Activated CD8-positive, alpha-beta memory T cell treated with anti-CD3 and anti-CD28 coated beads, Interleukin-2, amount 10 ng/mL, durations not matched to agents 7 days and 5 days (primary cell): Measurements from ENCODE around the gene INAFM1. TPM values are rescaled to one million over a fixed set of nuclear protein-coding genes. Genes with fewer than 3 reads are reported as not detected.

Source experiments
- ATAC-seq: fragments of 150-1000 bp; cut with Tn5 transposase; one replicate; pipeline ENCODE4 v1.10.0; 2021; ENCODE audit warnings: moderate library complexity
- CTCF ChIA-PET: fragments of 350-600 bp; sonication (Branson Sonifier 250); formaldehyde crosslinking; loops from one replicate; lab custom pipeline; 2021; ENCODE audit warnings: antibody characterized with exemption; lab: Charles Lee
- DNase-seq: peaks from one replicate; pipeline ENCODE4 v3.0.0-alpha.2; 2020
- H3K27ac Mint-ChIP-seq: one replicate; pipeline ENCODE4 v1.8.0; 2021; ENCODE audit warnings: mild to moderate bottlenecking, mixed read lengths
- H3K27me3 Mint-ChIP-seq: one replicate; pipeline ENCODE4 v1.8.0; 2021; ENCODE audit warnings: mixed read lengths
- H3K36me3 Mint-ChIP-seq: one replicate; pipeline ENCODE4 v1.8.0; 2021; ENCODE audit warnings: mild to moderate bottlenecking, mixed read lengths
- H3K4me1 Mint-ChIP-seq: one replicate; pipeline ENCODE4 v1.8.0; 2021; ENCODE audit warnings: mixed read lengths
- H3K4me3 Mint-ChIP-seq: one replicate; pipeline ENCODE4 v1.8.0; 2021; ENCODE audit warnings: mild to moderate bottlenecking, moderate library complexity, mixed read lengths
- H3K9me3 Mint-ChIP-seq: one replicate; pipeline ENCODE4 v1.8.0; 2022; ENCODE audit warnings: low read depth, mixed read lengths
- total RNA-seq, 2 experiments: library from RNA; stranded (reverse); gene quantifications; one replicate each; pipeline ENCODE4 v1.2.3, GENCODE V29; 2021

INAFM1 gene
- total RNA-seq, 2 experiments from 2014 or later, result 7.6 to 14.5 TPM

DNA sequence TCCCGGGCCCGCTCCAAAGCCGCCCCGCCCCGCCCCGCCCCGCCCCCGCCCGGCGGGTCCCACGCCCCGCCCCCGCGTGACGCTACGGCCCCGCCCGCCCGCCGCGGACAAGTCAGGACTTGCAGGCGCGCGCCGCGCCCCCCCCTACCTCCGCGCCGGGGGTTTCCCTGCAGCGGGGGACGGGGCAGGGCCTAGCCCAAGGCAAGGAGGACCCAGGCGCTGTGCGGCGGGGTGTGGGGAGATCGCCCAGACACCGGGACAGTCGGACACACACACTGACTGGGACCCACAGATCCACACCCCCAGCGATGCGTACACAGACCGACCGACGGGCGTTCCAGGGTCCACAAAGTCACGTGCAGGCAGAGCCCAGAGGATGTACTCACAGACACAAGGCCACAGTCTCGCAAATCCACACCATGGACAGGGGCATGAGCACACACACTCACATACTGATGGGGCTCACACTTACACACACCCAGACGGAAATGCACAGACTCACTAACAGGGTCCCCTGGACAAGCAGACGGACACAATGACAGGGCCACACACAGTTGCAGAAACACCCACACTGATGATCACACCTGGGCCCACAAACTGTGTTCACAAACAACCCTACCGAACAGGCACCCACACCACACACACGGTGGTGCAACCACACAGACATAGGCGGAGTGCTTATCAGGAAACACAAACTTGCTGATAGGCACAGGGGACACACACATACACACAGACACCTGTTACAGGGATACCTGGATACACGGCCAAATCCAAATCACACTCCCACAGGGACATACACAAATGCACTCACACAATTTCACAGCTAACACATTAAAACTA is 43.2 kb upstream of the INAFM1 start:
- Mint-ChIP-seq H3K4me3 (peak overlapping the region; percentile 71), H3K27me3 (peaks cover 8% of the 10 kb centered on the region), H3K4me1 (peaks cover 27% of the 10 kb centered on the region), H3K27ac (peak overlapping the region; percentile 80), H3K9me3 (no peaks in the 10 kb centered on the region), H3K36me3 (no peaks in the 10 kb centered on the region)
- peak; percentile 60 for ATAC-seq
- DNase-seq, result peak; percentile 94
- CTCF ChIA-PET, result interaction anchor here (1.2 to 4.7 kb wide), 3 partner anchors 9 to 21 kb away, joined by 5 to 61 read pairs (median 17); no protein-coding TSS in a partner anchor

DNA sequence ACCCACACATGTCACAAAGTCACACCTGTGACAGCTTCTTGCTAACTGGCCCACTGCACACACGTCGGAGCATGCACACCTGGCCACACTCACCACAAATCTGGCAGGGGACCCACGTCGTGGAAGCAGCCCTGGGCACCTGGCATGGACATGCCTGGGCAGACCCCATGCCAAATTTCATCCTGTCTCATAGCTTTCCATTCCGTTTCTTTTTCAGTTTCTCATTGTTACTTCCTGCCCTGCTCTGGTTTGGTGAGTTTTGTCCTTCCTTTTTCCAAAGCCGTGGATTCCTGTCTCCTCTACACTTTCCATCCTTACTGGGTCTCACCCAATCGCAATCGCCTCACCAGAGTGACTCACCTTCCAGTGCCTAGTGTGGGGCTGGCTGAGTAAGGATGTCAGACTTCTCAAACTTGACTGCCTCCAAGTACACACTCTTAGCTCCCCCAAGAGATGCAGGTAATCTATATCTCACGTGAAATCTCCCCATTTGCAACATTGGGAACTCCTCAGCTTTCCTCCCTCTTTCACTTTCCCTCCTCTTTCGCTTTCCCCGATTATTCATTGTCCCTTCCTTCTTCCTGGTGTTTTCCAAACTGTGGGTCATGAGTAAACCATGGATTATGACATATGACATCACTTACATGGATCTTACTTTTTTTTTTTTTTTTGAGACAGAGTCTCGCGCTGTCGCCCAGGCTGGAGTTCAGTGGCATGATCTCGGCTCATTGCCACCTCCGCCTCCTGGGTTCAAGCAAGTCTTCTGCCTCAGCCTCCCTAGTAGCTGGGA is 42.1 kb upstream of the INAFM1 start:
- CTCF ChIA-PET, result interaction anchor here (0.7 to 4.7 kb wide), 4 partner anchors 8 to 22 kb away, joined by 3 to 61 read pairs (median 11); no protein-coding TSS in a partner anchor
- Mint-ChIP-seq H3K4me3 (peak overlapping the region; percentile 71), H3K27me3 (peaks cover 8% of the 10 kb centered on the region), H3K4me1 (peaks cover 19% of the 10 kb centered on the region), H3K36me3 (no peaks in the 10 kb centered on the region), H3K27ac (peak overlapping the region; percentile 80), H3K9me3 (no peaks in the 10 kb centered on the region)
- no peak for DNase-seq
- ATAC-seq, result no peak

DNA sequence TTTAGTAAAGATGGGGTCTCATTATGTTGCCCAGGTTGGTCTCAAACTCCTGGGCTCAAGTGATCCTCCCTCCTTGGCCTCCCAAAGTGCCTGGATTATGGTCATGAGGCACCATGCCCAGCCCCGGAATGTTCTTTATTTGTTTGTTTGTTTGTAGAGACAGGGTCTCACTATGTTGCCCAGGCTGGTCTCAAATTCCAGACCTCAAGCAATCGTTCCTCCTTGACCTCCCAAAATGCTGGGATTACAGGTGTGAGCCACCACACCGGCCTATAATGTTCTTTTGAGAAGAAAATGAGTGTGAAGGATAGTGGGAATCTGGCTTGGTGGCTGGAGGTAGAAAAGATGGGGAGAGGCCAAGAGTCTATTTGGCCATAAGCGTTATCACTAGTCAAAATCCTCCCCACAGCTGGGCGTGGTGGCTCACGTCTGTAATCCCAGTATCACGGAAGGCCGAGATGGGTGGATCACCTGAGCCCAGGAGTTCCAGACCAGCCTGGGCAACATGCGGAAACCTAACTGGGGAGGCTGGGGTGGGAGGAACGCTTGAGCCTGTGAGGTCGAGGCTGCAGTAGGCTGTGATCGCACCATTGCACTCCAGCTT is 38.5 kb upstream of the INAFM1 start:
- no peaks in the 10 kb centered on the region for H3K36me3 Mint-ChIP-seq
- H3K4me1 Mint-ChIP-seq, result peaks cover 33% of the 10 kb centered on the region
- DNase-seq, result no peak
- ATAC-seq, result no peak
- H3K4me3 Mint-ChIP-seq, result no peak overlapping the region
- peaks cover 11% of the 10 kb centered on the region for H3K27me3 Mint-ChIP-seq
- H3K27ac Mint-ChIP-seq, result no peak overlapping the region
- H3K9me3 Mint-ChIP-seq, result no peaks in the 10 kb centered on the region
- CTCF ChIA-PET, result interaction anchor here (3.7 to 4.7 kb wide), 2 partner anchors 8 to 11 kb away, joined by 16 to 61 read pairs; no protein-coding TSS in a partner anchor

DNA sequence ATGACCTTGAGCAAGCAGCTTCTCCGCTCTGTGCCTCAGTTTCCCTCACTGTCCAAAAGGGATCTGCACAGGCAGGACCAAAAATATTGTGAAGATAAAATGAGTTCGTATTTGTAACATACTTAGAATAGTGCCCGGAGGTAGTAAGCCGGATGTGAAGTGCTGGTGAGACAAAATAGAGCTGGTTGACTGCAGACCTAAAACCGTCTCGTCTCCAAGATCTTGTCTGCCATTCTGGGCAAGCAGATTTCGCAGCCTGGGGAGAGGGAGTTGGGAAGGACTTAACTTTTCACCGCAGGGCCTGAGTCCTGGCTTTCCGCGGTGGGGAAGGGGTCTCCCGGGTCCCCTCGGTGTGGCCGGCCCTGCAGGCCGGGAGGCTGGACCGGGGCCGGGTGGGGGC is 35.5 kb upstream of the INAFM1 start:
- H3K27me3 Mint-ChIP-seq, result peaks cover 11% of the 10 kb centered on the region
- H3K27ac Mint-ChIP-seq, result no peak overlapping the region
- CTCF ChIA-PET, result interaction anchor here (0.7 to 3.7 kb wide), 7 partner anchors 9 to 226 kb away, joined by 3 to 27 read pairs (median 5); no protein-coding TSS in a partner anchor

DNA sequence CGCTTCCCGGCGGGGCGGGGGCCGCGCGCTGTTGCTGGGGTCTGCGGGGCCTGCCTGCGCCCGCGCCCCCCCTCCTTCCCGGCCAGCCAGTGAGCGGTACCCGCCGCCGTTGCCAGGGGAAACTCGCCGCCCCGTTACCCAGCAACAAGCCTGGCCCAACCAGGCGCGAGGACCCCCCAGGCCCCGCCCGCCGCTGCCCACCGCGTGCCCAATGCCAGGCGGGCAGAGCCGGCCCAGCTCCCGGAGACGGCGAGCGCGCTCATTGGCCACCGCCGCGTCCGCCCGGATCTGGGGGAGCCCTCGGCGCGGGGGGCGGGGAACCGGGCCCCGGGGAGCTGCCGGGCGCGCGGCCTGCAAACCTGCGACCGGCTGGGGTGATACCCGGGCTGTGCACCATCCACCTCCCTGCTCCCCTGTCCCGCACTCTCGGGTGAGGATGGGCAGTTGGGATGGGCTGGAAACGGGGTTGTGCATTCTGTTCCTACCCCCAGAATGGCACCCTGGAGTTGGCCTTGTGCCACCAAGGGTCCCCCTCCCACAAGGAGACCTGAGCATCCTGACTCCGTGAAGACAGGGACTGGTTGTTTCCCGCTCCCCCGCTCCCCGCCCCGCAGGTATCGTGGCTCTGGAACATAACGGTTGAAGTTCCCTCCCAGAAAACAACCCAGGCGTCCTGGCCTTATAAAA is 34.9 kb upstream of the INAFM1 start:
- peaks cover 30% of the 10 kb centered on the region for H3K4me1 Mint-ChIP-seq
- no peak overlapping the region for H3K4me3 Mint-ChIP-seq
- CTCF ChIA-PET, result interaction anchor here (0.7 to 3.7 kb wide), 8 partner anchors 7 to 227 kb away, joined by 3 to 27 read pairs (median 5); no protein-coding TSS in a partner anchor
- DNase-seq (peak; percentile 73), ATAC-seq (peak; percentile 31)
- H3K9me3 Mint-ChIP-seq, result no peaks in the 10 kb centered on the region
- H3K27me3 Mint-ChIP-seq, result peaks cover 11% of the 10 kb centered on the region
- H3K36me3 Mint-ChIP-seq, result no peaks in the 10 kb centered on the region
- H3K27ac Mint-ChIP-seq, result no peak overlapping the region

More for the DNA sequence above, 35.5 kb upstream of the INAFM1 start:
- DNase-seq (no peak), ATAC-seq (no peak)
- Mint-ChIP-seq H3K4me1 (peaks cover 25% of the 10 kb centered on the region), H3K36me3 (no peaks in the 10 kb centered on the region), H3K9me3 (no peaks in the 10 kb centered on the region), H3K4me3 (peak overlapping the region; percentile 64)

DNA sequence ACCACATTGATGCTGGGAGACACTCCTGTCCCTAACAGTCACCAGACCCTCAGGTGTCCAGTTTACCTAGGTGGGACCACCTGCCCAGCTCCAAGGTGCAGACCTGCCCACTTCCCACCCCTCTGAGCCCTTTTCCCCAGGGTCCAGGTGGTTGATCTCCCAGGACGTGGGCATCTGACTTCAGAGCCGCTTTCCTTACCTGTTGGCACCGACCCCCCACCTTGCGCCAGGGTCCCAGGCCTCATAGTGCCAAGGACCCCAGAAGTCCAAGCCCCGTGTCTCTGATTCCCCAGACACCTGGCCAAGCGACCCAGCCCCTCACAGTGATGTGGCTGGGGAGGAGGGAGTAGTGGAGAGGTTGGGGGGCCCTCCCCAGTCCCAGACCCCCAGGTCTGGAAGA is 34.1 kb upstream of the INAFM1 start:
- H3K27me3 Mint-ChIP-seq, result peaks cover 8% of the 10 kb centered on the region
- DNase-seq, result no peak
- ATAC-seq, result no peak
- H3K4me1 Mint-ChIP-seq, result peaks cover 37% of the 10 kb centered on the region
- CTCF ChIA-PET, result interaction anchor here (1.5 to 3.3 kb wide), 2 partner anchors 8 to 29 kb away, joined by 5 to 27 read pairs; no protein-coding TSS in a partner anchor
- no peak overlapping the region for H3K27ac Mint-ChIP-seq
- H3K4me3 Mint-ChIP-seq, result no peak overlapping the region
- no peaks in the 10 kb centered on the region for H3K36me3 Mint-ChIP-seq
- H3K9me3 Mint-ChIP-seq, result no peaks in the 10 kb centered on the region

DNA sequence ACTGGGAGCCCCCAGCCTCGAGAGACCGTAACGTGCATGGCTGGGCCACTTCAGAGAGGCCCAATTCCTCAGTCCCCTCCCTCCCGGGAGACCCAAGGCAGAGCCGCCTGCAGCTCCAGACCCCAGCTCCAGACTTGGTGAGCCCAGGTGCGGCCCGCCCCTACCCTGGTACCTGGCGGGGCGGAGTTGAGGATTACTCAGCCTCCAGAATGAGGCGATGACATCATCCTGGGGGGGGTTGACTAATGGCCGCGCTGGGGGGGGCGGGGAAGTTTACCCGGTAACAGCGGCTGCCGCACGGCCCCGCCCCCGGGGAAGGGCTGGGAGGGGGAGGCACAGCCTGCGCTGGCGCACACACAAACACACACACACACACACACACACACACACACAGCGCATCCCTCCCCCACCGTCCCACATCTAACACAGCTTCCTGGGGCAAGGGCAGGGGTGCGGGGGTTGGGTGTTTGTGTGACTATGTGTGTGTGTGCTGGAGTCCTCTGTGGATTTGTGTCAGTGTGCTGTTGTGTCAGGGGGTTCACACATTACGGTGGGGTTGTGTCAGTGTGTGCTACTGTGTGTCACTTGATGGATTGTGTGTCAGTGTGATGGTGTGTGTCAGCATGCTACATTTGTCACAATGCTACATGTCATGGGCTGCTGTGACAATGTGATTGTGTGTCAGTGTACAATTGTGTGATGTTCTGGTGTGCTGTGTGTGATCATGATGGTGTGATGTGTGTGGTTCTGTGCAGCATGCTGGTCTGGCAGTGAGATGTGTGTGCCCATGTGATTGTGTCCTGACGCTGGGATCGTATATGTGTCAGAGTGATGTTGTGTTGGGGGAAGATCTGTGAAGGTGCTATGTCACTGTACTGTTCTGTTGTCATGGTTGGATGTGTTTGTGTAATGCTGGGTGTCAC is 33.4 kb upstream of the INAFM1 start:
- Mint-ChIP-seq H3K27me3 (peaks cover 5% of the 10 kb centered on the region), H3K4me3 (no peak overlapping the region), H3K9me3 (no peaks in the 10 kb centered on the region), H3K4me1 (peaks cover 37% of the 10 kb centered on the region), H3K27ac (no peak overlapping the region), H3K36me3 (no peaks in the 10 kb centered on the region)
- DNase-seq, result peak; percentile 89
- CTCF ChIA-PET, result interaction anchor here (1.5 to 3.3 kb wide), 2 partner anchors 9 to 30 kb away, joined by 5 to 27 read pairs; no protein-coding TSS in a partner anchor
- peak; percentile 31 for ATAC-seq

DNA sequence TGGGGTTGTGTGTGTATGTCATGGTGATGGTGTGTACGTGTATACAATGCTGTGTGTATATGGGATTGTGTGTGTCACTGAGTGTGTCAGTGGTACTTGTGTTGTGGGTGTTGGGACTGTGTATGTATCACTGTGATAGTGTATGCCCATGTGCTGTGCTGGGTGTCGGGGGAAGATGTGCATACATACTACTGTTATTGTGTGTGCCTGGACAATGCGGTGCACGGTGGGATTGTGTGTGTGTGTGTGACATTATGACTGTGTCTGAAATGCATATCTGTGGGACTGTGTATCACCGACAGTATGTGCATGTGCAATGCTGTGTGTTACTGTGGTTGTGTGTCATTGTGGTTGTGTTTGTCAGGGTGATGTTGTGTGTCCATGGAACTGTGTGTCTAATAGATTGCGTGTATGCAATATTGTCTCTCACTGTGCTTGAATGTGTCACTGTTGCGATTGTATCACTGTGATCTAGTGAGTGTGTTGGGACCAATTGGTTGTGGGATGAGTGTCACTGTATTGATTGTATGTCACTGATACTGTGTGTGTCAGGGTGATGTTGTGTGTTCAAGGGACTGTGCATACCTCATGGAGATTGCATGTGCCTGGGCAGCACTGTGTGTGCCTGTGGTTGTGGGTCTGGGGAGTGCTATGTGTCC is 32.6 kb upstream of the INAFM1 start:
- no peak overlapping the region for H3K4me3 Mint-ChIP-seq
- no peak for ATAC-seq
- DNase-seq, result no peak
- H3K27ac Mint-ChIP-seq, result no peak overlapping the region
- peaks cover 37% of the 10 kb centered on the region for H3K4me1 Mint-ChIP-seq
- H3K27me3 Mint-ChIP-seq, result peaks cover 3% of the 10 kb centered on the region
- CTCF ChIA-PET, result interaction anchor here (0.8 to 8.9 kb wide), 5 partner anchors 16 to 230 kb away, joined by 3 to 466 read pairs (median 27); no protein-coding TSS in a partner anchor
- H3K9me3 Mint-ChIP-seq, result no peaks in the 10 kb centered on the region
- no peaks in the 10 kb centered on the region for H3K36me3 Mint-ChIP-seq

DNA sequence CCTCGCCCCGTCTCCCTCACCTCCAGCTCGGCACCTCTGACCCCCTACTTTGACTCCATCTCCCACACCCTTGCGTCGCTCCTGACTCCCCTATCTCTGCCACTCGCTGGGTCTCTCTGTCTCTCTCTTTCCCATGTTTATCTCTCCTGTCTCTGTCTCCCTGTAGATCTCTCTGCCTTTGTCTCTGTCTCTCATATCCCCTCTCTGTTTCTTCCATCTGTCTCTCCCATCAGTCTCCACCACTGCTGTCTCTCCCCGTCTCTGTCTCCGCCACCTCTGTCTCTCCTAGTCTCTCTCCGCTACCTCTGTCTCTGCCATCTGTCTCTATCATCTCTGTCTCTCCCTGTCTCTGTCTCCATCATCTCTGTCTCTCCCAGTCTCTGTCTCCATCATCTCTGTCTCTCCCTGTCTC is 31.3 kb upstream of the INAFM1 start:
- Mint-ChIP-seq H3K27ac (peak overlapping the region; percentile 91), H3K4me3 (peak overlapping the region; percentile 78), H3K27me3 (peaks cover 3% of the 10 kb centered on the region), H3K36me3 (no peaks in the 10 kb centered on the region), H3K9me3 (no peaks in the 10 kb centered on the region), H3K4me1 (peaks cover 40% of the 10 kb centered on the region)
- ATAC-seq, result peak; percentile 5
- no peak for DNase-seq
- CTCF ChIA-PET, result interaction anchor here (1.1 to 8.9 kb wide), 20 partner anchors 10 to 230 kb away, joined by 3 to 466 read pairs (median 10); partner anchors contain the start of genes CCDC9, INAFM1, SAE1 and ZC3H4

DNA sequence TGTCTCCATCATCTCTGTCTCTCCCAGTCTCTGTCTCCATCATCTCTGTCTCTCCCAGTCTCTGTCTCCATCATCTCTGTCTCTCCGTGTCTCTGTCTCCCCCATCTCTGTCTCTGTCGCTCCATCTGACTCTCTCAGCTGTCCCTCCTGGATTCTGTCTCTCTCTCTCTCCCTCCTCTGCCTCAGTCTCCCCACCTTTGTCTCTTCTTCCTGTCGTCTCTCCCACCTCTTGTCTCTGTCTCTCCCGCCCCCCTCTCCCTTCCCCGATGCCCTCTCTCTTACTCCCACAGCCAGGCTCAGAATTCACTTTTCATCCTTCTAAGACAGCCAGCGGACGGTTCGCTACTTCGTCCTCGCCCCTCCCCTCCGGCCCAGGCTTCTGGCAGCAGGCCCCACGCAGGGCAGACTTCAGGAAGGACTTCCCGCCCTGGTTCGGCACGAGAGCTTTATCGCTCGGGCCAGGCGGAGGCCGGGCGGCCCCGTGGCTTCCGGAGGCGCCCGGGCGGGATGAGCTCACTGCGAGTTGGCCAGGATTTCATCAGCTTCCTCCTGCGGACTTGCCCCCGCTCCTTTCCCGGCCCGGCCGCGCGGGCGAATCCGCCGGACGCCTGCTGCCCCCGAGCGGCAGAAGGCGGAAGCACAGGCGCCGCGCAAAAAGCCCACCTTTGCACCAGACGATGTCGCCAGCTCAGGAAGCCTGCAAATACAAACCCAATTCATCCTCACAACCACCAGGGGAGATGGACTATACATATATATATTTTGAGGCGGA is 30.7 kb upstream of the INAFM1 start:
- CTCF ChIA-PET, result interaction anchor here (0.6 to 8.9 kb wide), 51 partner anchors 10 to 642 kb away, joined by 3 to 466 read pairs (median 6); partner anchors contain the start of genes CCDC9, INAFM1, SAE1 and ZC3H4
- ATAC-seq (peak; percentile 84), DNase-seq (peak; percentile 96)
- H3K36me3 Mint-ChIP-seq, result no peaks in the 10 kb centered on the region
- peak overlapping the region; percentile 91 for H3K27ac Mint-ChIP-seq
- H3K4me1 Mint-ChIP-seq, result peaks cover 36% of the 10 kb centered on the region
- no peaks in the 10 kb centered on the region for H3K9me3 Mint-ChIP-seq
- H3K4me3 Mint-ChIP-seq, result peak overlapping the region; percentile 78
- peaks cover 3% of the 10 kb centered on the region for H3K27me3 Mint-ChIP-seq
